22Rv1 (cell line): ENCODE data around the gene KIF3A.

Experiments
- ZFX ChIP-seq: fragments of 450-650 bp; IDR thresholded peaks from 2 replicates; pipeline ENCODE4 v1.6.1; 2017; ENCODE audit warnings: antibody characterized with exemption, borderline replicate concordance
- TF ChIP-seq, protein P1 (sequence below): fragments of 450-650 bp; IDR thresholded peaks from 2 replicates; pipeline ENCODE4 v1.5.1; 2017; ENCODE audit warnings: mild to moderate bottlenecking

DNA sequence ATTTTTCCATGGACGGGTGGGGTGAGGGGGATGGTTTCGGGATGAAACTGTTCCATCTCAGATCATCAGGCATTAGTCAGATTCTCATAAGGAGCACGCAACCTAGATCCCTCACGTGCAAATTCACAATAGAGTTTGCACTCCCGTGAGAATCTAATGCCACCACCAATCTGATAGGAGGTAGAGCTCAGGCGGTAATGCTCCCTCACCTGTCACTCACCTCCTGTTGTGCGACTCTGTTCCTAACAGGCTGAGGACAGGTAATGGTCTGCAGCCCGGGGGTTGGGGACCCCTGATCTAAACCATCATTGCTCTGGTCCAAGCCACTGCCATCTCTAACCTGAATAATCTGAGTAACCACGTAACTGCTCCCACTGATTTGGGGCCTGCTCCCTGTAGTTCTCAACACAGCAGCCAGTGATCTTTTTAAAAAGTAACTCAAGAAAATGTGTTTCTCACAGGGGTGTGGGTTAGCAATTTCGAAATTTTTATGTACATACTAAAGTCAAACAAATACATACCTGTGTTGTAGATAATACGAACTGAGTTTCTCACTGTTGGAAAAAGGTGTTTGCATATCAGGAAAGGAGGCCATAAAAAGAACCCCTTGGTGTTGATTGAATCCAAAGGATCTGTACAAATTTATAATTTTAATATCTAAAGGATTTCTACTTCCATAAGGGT, 90.6 kb downstream of the KIF3A start:
- TF ChIP-seq, protein P1, sequence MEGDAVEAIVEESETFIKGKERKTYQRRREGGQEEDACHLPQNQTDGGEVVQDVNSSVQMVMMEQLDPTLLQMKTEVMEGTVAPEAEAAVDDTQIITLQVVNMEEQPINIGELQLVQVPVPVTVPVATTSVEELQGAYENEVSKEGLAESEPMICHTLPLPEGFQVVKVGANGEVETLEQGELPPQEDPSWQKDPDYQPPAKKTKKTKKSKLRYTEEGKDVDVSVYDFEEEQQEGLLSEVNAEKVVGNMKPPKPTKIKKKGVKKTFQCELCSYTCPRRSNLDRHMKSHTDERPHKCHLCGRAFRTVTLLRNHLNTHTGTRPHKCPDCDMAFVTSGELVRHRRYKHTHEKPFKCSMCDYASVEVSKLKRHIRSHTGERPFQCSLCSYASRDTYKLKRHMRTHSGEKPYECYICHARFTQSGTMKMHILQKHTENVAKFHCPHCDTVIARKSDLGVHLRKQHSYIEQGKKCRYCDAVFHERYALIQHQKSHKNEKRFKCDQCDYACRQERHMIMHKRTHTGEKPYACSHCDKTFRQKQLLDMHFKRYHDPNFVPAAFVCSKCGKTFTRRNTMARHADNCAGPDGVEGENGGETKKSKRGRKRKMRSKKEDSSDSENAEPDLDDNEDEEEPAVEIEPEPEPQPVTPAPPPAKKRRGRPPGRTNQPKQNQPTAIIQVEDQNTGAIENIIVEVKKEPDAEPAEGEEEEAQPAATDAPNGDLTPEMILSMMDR: no peak
- no peak for TF ChIP-seq ZFX
